ENCODE measurements around the gene ZNF107. TPM values are rescaled to one million over a fixed set of nuclear protein-coding genes. Genes with fewer than 3 reads are reported as not detected.
"Not testable (repeated sequence)": the region's sequence is repeated elsewhere in the genome, so short reads cannot be mapped to it uniquely, and the experiment has no call there.

ZNF107 gene
- total RNA-seq, 1 donor from 2014 or later = 7.7 TPM

DNA sequence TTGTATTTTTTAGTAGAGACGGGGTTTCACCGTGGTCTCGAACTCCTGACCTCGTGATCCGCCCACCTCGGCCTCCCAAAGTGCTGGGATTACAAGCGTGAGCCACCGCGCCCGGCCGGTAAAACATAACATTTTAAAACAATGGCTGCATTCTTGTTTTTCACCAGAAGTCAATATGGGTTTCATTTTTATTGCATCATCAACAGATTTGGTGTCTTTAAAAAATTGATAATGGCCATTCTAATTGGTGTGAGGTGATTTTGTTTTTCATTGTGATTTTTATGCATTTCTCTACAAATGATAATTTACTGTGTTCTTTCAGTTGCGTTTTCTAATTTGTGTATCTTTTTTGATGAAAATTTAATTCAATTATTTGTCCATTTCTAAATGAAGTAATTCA lies 31.9 kb downstream of the ZNF107 start:
- DNase-seq (ENCODE audit: low spot score); intact Hi-C loops (cut with DNase I); ATAC-seq: not testable (repeated sequence)

DNA sequence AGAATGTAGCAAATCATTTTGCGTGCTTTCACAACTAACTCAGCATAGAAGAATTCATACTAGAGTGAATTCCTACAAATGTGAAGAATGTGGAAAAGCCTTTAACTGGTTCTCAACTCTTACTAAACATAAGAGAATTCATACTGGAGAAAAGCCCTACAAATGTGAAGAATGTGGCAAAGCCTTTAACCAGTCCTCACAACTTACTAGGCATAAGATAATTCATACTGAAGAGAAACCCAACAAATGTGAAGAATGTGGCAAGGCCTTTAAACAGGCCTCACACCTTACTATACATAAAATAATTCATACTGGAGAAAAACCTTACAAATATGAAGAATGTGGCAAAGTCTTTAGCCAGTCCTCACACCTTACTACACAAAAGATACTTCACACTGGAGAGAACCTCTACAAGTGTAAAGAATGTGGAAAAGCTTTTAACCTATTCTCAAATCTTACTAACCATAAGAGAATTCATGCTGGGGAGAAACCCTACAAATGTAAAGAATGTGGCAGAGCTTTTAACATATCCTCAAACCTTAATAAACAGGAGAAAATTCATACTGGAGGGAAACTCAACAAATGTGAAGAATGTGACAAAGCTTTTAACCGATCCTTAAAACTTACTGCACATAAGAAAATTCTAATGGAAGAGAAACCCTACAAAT lies 40.8 kb downstream of the ZNF107 start:
- ATAC-seq (no peak), DNase-seq (ENCODE audit: low spot score) (no peak)
- intact Hi-C loops (cut with DNase I) = no loop called here

DNA sequence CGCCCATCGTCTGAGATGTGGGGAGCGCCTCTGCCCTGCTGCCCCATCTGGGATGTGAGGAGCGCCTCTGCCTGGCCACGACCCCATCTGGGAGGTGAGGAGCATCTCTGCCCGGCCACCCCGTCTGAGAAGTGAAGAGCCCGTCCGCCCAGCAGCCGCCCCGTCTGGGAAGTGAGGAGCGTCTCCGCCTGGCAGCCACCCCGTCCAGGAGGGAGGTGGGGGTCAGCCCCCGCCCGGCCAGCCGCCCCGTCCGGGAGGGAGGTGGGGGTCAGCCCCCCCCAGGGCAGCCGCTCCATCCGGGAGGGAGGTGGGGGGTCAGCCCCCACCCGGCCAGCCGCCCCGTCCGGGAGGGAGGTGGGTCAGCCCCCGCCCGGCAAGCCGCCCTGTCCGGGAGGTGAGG lies 52.0 kb downstream of the ZNF107 start:
- ATAC-seq; DNase-seq (ENCODE audit: low spot score); intact Hi-C loops (cut with DNase I): not testable (repeated sequence)

DNA sequence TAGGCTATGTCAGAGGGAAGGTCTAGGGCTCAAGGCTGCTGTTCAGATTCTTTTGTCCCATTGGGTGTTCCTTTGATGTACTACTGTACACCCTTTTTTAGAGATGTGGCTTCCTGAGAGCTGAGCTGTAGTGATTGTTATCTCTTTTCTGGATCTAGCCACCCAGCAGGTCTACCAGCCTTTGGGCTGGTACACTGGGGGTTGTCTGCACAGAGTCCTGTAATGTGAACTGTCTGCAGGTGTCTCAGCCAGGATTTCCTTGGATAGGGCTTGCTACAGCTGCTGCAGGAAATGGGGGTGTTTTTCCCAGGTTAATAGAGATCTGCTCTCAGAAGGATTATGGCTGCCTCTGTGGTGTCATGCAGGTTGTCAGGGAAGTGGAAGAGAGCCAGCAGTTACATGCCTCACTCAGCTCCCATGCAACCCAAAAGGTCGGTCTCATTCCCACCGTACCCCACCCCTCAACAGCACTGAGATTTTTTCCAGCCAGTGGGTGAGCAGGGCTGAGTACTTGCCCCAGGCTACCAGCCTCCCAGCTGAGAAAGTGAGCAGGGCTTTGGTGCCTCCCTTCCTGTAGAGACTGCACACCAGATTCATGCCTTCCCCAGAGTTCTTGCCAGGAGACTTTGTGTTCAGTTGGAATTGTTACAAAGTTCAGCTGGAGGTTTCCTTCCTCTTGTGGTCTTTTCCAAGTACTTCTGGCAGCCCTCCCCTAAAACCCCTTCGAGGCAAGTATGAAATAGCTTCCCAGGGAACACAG lies 63.3 kb downstream of the ZNF107 start:
- no peak for ATAC-seq
- no peak for DNase-seq (ENCODE audit: low spot score)
- intact Hi-C loops (cut with DNase I) = no loop called here

DNA sequence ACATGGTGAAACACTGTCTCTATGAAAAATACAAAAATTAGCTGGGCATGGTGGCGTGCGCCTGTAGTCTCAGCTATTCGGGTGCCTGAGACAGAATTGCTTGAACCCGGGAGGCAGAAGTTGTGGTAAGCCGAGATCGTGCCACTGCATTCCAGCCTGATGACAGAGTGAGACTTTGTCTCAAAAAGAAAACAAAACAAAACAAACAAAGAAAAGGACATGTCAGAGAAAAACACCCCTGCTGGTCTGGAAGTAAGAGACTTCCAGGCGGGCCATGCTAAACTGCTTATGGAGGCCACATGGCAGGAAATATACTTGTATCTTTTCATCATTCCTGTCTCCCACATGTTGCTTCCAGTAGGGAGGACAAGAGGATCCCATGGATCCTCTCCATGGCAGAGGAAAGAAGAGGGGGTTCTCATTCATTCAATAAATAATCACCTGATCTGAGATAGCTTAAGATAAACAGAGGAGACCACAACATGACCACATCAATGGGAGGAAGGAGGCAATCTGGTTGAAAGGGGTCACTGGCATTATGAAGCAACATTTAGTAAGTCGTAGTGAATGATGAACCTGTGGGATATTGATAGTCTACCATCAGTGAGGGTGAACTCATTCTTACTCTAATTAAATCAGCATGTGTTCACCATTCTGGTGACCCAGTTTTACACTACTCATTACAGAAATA lies 67.8 kb downstream of the ZNF107 start:
- intact Hi-C loops (cut with DNase I) = no loop called here
- no peak for DNase-seq (ENCODE audit: low spot score)
- no peak for ATAC-seq

DNA sequence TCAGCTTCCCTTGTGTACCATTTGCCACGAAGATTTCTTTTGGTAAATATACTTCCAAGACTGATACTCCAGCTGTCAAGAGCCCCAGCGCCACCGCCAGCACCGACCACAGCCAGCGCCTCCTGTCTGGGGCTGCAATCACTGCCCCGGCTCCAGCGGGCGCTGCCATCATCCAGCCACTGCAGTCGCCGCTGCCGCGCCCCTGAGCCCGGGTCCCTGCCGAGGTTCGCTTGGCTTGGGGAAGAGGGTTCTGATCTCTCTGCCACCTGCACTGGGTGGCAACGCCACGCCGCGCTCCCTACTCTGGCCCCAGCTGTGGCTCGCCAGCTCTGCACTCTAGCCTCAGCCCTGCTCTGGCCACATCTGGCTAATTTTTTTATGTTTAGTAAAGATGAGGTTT lies 70.6 kb downstream of the ZNF107 start:
- intact Hi-C loops (cut with DNase I) = no loop called here
- no peak for DNase-seq (ENCODE audit: low spot score)

DNA sequence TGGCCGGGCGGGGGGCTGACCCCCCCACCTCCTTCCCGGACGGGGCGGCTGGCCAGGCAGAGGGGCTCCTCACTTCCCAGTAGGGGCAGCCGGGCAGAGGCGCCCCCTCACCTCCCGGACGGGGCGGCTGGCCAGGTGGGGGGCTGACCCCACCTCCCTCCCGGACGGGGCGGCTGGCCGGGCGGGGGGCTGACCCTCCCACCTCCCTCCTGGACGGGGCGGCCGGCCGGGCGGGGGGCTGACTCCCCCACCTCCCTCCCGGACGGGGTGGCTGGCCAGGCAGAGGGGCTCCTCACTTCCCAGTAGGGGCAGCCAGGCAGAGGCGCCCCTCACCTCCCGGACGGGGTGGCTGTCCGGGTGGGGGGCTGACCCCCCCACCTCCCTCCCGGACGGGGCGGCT lies 72.5 kb downstream of the ZNF107 start:
- DNase-seq (ENCODE audit: low spot score); ATAC-seq; intact Hi-C loops (cut with DNase I): not testable (repeated sequence)

More for the DNA sequence above, 70.6 kb downstream of the ZNF107 start:
- ATAC-seq = no peak

DNA sequence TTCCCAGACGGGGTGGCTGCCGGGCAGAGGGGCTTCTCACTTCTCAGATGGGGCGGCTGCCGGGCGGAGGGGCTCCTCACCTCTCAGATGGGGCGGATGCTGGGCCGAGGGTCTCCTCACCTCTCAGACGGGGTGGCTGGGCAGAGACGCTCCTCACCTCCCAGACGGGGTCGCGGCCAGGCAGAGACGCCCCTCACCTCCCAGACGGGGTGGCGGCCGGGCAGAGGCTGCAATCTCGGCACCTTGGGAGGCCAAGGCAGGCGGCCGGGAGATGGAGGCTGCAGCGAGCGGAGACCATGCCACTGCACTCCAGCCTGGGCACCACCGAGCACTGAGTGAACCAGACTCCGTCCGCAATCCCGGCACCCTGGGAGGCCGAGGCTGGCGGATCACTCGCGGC lies 73.0 kb downstream of the ZNF107 start:
- intact Hi-C loops (cut with DNase I); DNase-seq (ENCODE audit: low spot score); ATAC-seq: not testable (repeated sequence)

DNA sequence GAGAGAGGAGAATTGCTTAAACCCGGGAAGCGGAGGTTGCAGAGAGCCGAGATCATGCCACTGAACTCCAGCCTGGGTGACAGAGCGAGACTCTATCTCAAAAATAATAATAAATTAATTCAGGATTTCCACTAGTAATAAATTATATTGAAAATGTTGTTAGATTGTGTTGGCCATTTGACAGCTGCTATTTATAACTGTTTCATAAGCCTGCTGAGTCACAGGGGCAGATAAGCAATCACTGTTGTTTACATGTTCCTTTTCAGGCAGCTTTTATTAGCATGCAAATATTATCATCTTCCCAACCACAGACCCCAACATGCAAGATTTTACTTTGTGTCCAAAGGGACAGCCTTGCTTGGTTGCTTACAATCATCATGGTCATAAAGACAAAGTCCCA lies 78.7 kb downstream of the ZNF107 start:
- no peak for ATAC-seq
- intact Hi-C loops (cut with DNase I) = no loop called here
- no peak for DNase-seq (ENCODE audit: low spot score)

DNA sequence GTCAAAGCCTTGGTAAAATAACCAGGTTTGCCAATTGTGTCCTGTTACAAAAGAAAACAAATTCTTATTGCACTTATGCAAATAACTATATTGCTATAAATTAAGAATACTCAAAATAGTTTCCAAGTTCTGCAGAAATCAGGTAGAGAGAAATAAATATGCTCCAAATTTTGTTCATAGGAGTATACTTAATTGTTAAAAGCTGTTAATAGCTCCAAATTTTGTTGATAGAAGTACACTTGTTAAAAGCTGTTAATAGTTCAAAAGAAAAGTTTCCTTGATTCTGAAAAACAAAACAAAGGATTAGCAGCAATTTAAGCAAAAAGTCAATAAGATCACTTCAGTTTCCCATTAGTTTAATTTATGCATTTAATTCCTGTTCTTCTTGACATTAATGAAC lies 81.9 kb downstream of the ZNF107 start:
- ATAC-seq (no peak), DNase-seq (ENCODE audit: low spot score) (no peak)
- intact Hi-C loops (cut with DNase I) = no loop called here

DNA sequence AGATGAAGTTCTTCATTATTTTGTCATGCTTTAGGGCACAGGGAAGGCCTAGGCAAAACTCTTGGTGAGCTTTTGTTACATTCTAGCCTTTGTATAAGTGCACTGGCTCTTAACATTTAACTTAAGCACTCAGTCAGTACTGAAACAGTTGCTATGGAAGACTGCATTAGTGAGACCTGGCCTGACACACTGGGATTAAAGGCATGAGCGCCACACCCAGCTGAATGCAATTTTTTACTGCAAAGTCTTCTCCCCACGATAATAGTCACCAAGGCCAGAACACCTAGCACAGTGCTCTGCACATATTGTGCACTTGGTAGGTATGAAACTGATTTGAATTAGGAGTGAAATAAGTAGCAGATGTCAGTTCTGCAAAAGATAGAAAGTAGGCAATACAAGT lies 87.1 kb downstream of the ZNF107 start:
- DNase-seq (ENCODE audit: low spot score) (no peak), ATAC-seq (no peak)
- intact Hi-C loops (cut with DNase I) = no loop called here

DNA sequence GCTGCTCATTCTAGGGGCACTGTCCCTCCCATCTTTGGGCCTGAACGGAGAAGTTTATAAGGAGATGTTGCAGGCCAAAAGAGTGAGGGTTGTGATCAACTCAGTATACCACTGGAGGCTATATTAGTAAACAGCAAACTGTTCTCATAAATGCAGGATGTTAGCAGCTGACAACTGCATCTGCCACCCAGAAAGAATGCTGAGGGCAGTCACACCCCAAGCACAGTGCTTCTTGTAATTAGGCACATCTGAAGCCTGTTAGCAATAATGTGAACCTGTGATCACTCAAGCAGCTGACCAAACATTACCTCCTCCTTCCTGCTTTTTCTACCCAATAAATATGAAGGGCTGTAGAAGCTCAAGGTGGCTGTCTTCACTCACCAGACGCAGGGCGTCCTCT lies 89.9 kb downstream of the ZNF107 start:
- no peak for ATAC-seq
- intact Hi-C loops (cut with DNase I) = no loop called here
- DNase-seq (ENCODE audit: low spot score) = no peak

DNA sequence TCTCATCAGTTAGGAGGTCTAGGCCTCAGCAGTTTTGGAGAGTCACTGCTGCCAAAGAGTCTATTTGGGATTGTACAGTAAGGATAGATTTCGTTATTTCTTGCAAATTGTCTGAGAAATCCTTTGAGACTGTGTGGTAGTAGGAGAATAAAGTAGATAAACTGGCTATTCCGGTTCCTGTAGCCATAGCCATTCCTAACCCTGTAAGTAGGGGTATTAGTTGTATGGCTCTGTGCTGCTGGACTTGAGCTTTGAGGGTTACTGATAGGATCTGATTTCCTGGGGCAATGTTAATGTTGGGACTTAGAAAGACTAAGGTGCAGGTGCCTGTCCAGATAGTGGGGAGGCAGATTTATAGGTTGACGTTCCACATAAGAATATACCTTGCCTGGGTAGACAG lies 92.2 kb downstream of the ZNF107 start:
- intact Hi-C loops (cut with DNase I) = no loop called here
- DNase-seq (ENCODE audit: low spot score) (no peak), ATAC-seq (no peak)

Small RNAs within 50 kb of the gene (microRNA-seq; reads per million reads assigned to microRNA genes)
- not detected for gene MIR6839

Other genes starting within 250 kb of the ZNF107 start
- 29.6 TPM for gene ZNF680, start 103.1 kb upstream of the ZNF107 start, total RNA-seq
- gene ZNF138, start 128.3 kb downstream of the ZNF107 start, total RNA-seq = 14.7 TPM
- gene ZNF273, start 237.1 kb downstream of the ZNF107 start, total RNA-seq = 11.2 TPM